Smooth muscle cell (in vitro differentiated cells): ENCODE results near the gene HOXA5. TPM values are rescaled to one million over a fixed set of nuclear protein-coding genes. Genes with fewer than 3 reads are reported as not detected.
A peak's percentile ranks its signal among the peaks of the same experiment; 100 is the strongest.

Experiments used
- DNase-seq: peaks from one replicate; lab custom pipeline; 2025; ENCODE audit not compliant: unreplicated experiment; lab: John Stamatoyannopoulos, UW
- H2AFZ ChIP-seq: fragments of 200-600 bp; sonication (generic); 2 replicates; pipeline ENCODE4 v1.6.0; 2016; ENCODE audit warnings: antibody characterized with exemption, low read depth, mild to moderate bottlenecking
- H3F3A ChIP-seq: fragments of 200-600 bp; sonication (generic); 2 replicates; pipeline ENCODE4 v1.6.0; 2017; ENCODE audit warnings: antibody characterized with exemption, low read depth
- H3K27ac ChIP-seq: fragments of 200-600 bp; sonication (generic); 2 replicates; pipeline ENCODE4 v1.5.1; 2016; ENCODE audit warnings: low read depth, mild to moderate bottlenecking
- H3K27me3 ChIP-seq: fragments of 200-600 bp; sonication (generic); 2 replicates; pipeline ENCODE4 v1.6.1; 2016; ENCODE audit warnings: low read depth, mild to moderate bottlenecking
- H3K36me3 ChIP-seq: fragments of 200-600 bp; sonication (generic); 2 replicates; pipeline ENCODE4 v1.5.1; 2016; ENCODE audit warnings: low read depth
- H3K4me1 ChIP-seq: fragments of 200-600 bp; sonication (generic); 2 replicates; pipeline ENCODE4 v1.5.1; 2016; ENCODE audit warnings: low read depth
- H3K4me2 ChIP-seq: fragments of 200-600 bp; sonication (generic); 2 replicates; pipeline ENCODE4 v1.6.0; 2016; ENCODE audit warnings: mild to moderate bottlenecking
- H3K4me3 ChIP-seq: fragments of 200-600 bp; sonication (generic); 2 replicates; pipeline ENCODE4 v1.5.1; 2016; ENCODE audit warnings: mild to moderate bottlenecking
- H3K79me2 ChIP-seq: fragments of 200-600 bp; sonication (generic); 2 replicates; pipeline ENCODE4 v1.6.0; 2016; ENCODE audit warnings: low read depth, mild to moderate bottlenecking
- H3K9ac ChIP-seq: fragments of 200-600 bp; sonication (generic); 2 replicates; pipeline ENCODE4 v1.6.0; 2016; ENCODE audit warnings: low read depth
- H3K9me3 ChIP-seq: fragments of 200-600 bp; sonication (generic); replicated peaks from 2 replicates; pipeline ENCODE4 v1.5.1; 2016; ENCODE audit warnings: low read depth
- H4K20me1 ChIP-seq: fragments of 200-600 bp; sonication (generic); 2 replicates; pipeline ENCODE4 v1.6.0; 2016; ENCODE audit warnings: low read depth
- WGBS: methylation state at CpG from one replicate; pipeline ENCODE4 v1.1.7; 2016; ENCODE audit warnings: low lambda C conversion rate; 5-methylcytosine and 5-hydroxymethylcytosine counted together
- polyA plus RNA-seq: library from polyadenylated mRNA; unstranded; fragments of >200 nt; fragmentation: Nextera tagmentation; extraction: Ambion mirVana; gene quantifications from 2 replicates; pipeline ENCODE4 v1.2.1, GENCODE V29; 2016
- total RNA-seq: library from RNA; depleted of rRNA; stranded (reverse); fragments of >200 nt; gene quantifications from 2 replicates; pipeline ENCODE4 v1.2.3, GENCODE V29; 2014
- TF ChIP-seq, protein P1 (sequence below): fragments of 200-600 bp; sonication (generic); IDR thresholded peaks from 2 replicates; pipeline ENCODE4 v1.5.1; 2017; ENCODE audit warnings: borderline replicate concordance, mild to moderate bottlenecking, antibody characterized with exemption; ENCODE audit not compliant: insufficient read depth, poor library complexity, severe bottlenecking

HOXA5 gene
- total and polyA plus RNA-seq, 2 experiments from 2014 or later: 0.98 to 2.1 TPM

DNA sequence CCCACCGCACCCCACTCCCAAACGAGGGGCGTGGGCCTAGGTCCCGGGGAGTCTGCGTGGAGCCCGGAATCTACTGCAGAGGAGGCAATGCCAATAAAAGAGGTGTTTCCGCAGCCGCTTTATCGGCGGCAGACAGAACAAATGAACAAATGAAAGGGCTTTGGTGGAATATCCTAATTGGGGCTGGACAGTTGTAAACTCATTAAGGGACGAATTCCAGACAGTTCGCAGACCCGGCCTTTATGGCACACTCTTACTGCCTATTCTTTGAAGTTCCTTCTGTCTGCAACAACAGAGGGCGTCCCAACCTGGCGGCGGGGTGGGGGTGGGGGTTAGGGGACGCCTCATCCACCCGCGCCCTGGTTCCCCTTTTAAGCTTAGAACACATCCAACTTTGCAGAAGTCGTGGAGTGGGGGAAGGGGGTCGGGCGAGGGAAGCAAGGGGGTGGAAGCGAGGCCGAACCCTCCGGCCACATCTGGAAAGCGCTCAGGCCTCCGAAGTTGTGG is 17.8 kb upstream of the HOXA5 start:
- Histone ChIP-seq H2AFZ (peak overlapping the region; percentile 77), H3K9me3 (no peaks in the 10 kb centered on the region), H3K79me2 (peaks cover 45% of the 10 kb centered on the region), H3K4me1 (peaks cover 3% of the 10 kb centered on the region), H3K4me2 (peak overlapping the region; percentile 89), H3K27ac (no peak overlapping the region), H3K27me3 (peaks cover 63% of the 10 kb centered on the region), H3K9ac (no peak overlapping the region), H3F3A (no peaks in the 10 kb centered on the region), H4K20me1 (peaks cover 6% of the 10 kb centered on the region), H3K4me3 (peak overlapping the region; percentile 67), H3K36me3 (no peaks in the 10 kb centered on the region)
- DNase-seq: no peak
- WGBS: 6% methylated on average over 25 of the region's 27 CpGs
- TF ChIP-seq, protein P1, sequence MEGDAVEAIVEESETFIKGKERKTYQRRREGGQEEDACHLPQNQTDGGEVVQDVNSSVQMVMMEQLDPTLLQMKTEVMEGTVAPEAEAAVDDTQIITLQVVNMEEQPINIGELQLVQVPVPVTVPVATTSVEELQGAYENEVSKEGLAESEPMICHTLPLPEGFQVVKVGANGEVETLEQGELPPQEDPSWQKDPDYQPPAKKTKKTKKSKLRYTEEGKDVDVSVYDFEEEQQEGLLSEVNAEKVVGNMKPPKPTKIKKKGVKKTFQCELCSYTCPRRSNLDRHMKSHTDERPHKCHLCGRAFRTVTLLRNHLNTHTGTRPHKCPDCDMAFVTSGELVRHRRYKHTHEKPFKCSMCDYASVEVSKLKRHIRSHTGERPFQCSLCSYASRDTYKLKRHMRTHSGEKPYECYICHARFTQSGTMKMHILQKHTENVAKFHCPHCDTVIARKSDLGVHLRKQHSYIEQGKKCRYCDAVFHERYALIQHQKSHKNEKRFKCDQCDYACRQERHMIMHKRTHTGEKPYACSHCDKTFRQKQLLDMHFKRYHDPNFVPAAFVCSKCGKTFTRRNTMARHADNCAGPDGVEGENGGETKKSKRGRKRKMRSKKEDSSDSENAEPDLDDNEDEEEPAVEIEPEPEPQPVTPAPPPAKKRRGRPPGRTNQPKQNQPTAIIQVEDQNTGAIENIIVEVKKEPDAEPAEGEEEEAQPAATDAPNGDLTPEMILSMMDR: no peak

DNA sequence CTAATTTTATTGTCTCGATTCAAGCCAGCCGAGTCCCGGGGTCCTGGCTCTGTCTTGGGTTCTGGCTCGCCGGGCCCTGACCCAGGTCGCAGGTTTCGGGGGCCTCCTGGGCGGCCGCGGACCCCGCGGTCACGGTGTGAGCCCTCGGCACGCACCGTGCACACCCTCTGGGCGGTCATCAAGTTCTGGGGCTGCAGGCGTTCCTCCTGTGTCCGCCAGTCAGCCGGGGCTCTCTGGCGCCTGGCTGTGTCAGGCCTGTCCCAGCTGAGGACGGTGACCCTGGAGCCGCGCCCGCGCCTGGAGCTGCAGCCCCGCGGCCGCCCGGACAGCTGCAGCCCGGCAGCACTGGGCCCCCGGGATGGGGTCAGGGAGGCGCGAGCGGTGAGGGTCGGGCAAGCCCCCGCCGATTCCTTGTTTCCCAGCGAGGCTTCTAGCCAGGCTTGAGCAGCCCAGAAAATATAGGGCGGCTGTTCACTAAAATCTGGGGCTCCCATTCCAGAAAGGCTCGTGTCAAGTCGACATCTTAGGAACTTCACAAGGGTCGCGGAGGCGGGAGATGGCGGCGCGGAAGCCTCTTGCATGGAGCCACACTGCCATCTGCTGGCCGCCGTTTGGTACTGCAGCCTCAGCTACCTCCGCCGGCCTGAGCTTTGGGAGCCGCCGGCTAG is 17.2 kb upstream of the HOXA5 start:
- Histone ChIP-seq H3K4me1 (peaks cover 3% of the 10 kb centered on the region), H3K27me3 (peaks cover 65% of the 10 kb centered on the region), H3K79me2 (peaks cover 39% of the 10 kb centered on the region), H3K36me3 (no peaks in the 10 kb centered on the region), H3K4me3 (peak overlapping the region; percentile 67), H3K27ac (no peak overlapping the region), H3K9ac (no peak overlapping the region), H4K20me1 (peaks cover 6% of the 10 kb centered on the region), H3K9me3 (no peaks in the 10 kb centered on the region), H2AFZ (peak overlapping the region; percentile 77), H3K4me2 (peak overlapping the region; percentile 89), H3F3A (no peaks in the 10 kb centered on the region)
- DNase-seq: peak; percentile 84
- WGBS: 9% methylated on average over 54 of the region's 54 CpGs
- TF ChIP-seq, protein P1: peak; percentile 99

DNA sequence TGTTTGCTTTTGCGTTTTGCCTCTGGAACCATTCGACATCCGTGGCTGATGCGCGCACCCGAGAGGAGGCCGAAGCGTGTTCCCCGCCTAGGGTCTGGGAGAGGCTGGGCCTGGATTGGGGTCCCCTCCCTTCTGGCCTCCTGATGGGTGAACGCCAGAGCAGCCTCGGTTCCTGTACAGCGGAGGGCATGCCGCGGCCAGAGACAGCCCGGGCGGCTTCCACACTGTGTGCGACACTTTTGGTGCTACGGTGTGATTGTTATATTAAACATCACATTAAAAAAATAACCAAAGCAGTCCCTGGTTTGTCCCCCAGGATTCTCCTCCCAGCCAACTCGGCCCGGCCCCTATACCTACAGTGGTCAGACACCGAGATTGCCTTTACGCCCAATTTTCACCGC is 16.7 kb upstream of the HOXA5 start:
- no peaks in the 10 kb centered on the region for H3K9me3 ChIP-seq
- H3K9ac ChIP-seq: no peak overlapping the region
- peak overlapping the region; percentile 77 for H2AFZ ChIP-seq
- no peaks in the 10 kb centered on the region for H3K36me3 ChIP-seq
- no peaks in the 10 kb centered on the region for H3F3A ChIP-seq
- H3K4me1 ChIP-seq: peaks cover 3% of the 10 kb centered on the region
- H3K27ac ChIP-seq: no peak overlapping the region
- DNase-seq: no peak
- WGBS: 73% methylated on average over 23 of the region's 23 CpGs
- peaks cover 65% of the 10 kb centered on the region for H3K27me3 ChIP-seq
- TF ChIP-seq, protein P1: no peak
- peaks cover 34% of the 10 kb centered on the region for H3K79me2 ChIP-seq
- peak overlapping the region; percentile 89 for H3K4me2 ChIP-seq
- H4K20me1 ChIP-seq: peaks cover 6% of the 10 kb centered on the region
- peak overlapping the region; percentile 67 for H3K4me3 ChIP-seq
